Large intestine (tissue), 1 donor: Measurements from ENCODE around the gene SPAM1. TPM values are rescaled to one million over a fixed set of nuclear protein-coding genes. Genes with fewer than 3 reads are reported as not detected.

Experiments used
- polyA plus RNA-seq: library from polyadenylated mRNA; unstranded; fragments of 120-200 nt; gene quantifications from one replicate; pipeline ENCODE4 v1.2.1, GENCODE V29; 2013

Gene SPAM1
- polyA plus RNA-seq, 1 donor = 1.0 TPM

Other genes with a start within 250 kb of the SPAM1 start
- 60.7 TPM for gene WASL, start 176.2 kb upstream of the SPAM1 start, polyA plus RNA-seq
- gene HYAL4, start 80.1 kb upstream of the SPAM1 start, polyA plus RNA-seq = not detected
- gene TMEM229A, start 107.8 kb downstream of the SPAM1 start, polyA plus RNA-seq = 3.7 TPM